Bronchial epithelial cell (primary cell): ENCODE data around the gene ADI1. TPM values are rescaled to one million over a fixed set of nuclear protein-coding genes. Genes with fewer than 3 reads are reported as not detected.

Experiments used
- DNase-seq: peaks from one replicate; pipeline ENCODE4 v3.0.0-alpha.2; 2010; ENCODE audit warnings: low read depth
- FAIRE-seq: peaks from 2 replicates; lab custom pipeline; 2011; peaks lifted over from hg19 to GRCh38; lab: Jason Lieb, UNC
- H3K27me3 ChIP-seq: 2 replicates; pipeline ENCODE4 v1.5.1; 2011; ENCODE audit warnings: low read length; ENCODE audit not compliant: control insufficient read depth, insufficient read depth
- H3K36me3 ChIP-seq: 2 replicates; pipeline ENCODE4 v1.5.1; 2011; ENCODE audit warnings: low read length; ENCODE audit not compliant: control insufficient read depth, insufficient read depth
- H3K4me3 ChIP-seq: 2 replicates; pipeline ENCODE4 v1.5.1; 2011; ENCODE audit warnings: mild to moderate bottlenecking, low read depth, low read length, control low read depth
- total RNA-seq: library from RNA; depleted of rRNA; stranded (reverse); fragments of >200 nt; gene quantifications from 2 replicates; pipeline ENCODE4 v1.2.1, GENCODE V29; 2014
- TF ChIP-seq, protein P1 (sequence below): IDR thresholded peaks from 2 replicates; pipeline ENCODE4 v1.5.1; 2011; ENCODE audit warnings: mild to moderate bottlenecking, moderate library complexity, low read length, control low read depth, inconsistent platforms; ENCODE audit not compliant: insufficient read depth, severe bottlenecking

ADI1 gene
- total RNA-seq, 1 donor from 2014 or later: 29.5 TPM

DNA sequence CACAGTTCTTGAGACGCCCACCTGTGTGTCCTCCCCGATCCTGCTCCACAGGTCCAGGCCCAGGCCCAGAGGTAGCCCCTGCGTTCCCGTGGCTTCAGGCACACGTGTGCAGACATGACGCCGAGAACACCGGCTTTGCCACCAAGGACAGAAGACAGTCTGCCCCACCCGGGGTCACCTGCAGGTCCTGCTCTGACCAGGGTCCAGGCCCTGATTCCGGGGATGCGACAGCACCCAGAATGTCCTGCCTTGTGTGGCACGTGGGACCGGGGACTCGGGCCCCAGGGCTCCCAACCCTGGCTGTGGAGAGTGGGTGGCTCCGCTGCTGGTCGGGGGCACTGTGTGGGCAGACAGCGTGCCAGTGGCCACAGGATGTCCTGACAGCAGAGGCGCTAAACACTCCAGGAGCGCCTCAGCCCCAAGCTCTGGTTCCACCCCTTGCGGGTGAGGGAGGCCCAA is 36.9 kb downstream of the ADI1 start:
- DNase-seq (no peak), FAIRE-seq (no peak)
- Histone ChIP-seq H3K27me3 (no peaks in the 10 kb centered on the region), H3K36me3 (peaks cover 7% of the 10 kb centered on the region), H3K4me3 (no peak overlapping the region)
- TF ChIP-seq, protein P1, sequence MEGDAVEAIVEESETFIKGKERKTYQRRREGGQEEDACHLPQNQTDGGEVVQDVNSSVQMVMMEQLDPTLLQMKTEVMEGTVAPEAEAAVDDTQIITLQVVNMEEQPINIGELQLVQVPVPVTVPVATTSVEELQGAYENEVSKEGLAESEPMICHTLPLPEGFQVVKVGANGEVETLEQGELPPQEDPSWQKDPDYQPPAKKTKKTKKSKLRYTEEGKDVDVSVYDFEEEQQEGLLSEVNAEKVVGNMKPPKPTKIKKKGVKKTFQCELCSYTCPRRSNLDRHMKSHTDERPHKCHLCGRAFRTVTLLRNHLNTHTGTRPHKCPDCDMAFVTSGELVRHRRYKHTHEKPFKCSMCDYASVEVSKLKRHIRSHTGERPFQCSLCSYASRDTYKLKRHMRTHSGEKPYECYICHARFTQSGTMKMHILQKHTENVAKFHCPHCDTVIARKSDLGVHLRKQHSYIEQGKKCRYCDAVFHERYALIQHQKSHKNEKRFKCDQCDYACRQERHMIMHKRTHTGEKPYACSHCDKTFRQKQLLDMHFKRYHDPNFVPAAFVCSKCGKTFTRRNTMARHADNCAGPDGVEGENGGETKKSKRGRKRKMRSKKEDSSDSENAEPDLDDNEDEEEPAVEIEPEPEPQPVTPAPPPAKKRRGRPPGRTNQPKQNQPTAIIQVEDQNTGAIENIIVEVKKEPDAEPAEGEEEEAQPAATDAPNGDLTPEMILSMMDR: no peak

DNA sequence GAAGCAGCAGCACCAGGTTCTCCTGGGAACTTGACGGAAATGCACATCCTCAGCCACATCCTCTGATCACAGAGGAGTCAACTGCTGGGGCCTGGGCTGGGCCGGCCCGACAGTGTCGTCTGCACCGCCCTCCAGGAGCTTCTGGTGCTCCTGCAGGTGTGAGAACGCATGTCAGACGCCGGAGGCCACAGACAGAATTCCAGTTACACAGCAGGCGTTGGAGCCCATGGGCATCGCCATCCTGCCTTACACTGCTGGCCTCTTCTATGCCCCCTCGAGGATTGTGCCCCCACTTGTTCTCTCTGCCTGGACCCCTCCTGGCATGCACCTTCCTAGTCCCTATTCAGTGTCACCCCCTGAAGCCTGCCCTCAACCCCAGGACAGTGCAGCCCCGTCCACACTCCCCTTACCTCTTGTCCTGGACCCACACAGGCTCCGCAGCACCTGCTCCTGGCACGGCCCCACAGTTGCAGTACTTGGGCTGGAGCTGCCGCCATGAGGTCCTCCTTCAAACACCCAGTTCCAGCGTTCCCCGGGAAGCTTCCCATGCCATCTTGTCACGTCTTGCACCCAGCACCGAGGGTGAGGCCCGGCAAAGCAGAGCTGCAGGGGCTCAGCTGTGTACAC is 37.5 kb downstream of the ADI1 start:
- TF ChIP-seq, protein P1: no peak
- no peak for FAIRE-seq

DNA sequence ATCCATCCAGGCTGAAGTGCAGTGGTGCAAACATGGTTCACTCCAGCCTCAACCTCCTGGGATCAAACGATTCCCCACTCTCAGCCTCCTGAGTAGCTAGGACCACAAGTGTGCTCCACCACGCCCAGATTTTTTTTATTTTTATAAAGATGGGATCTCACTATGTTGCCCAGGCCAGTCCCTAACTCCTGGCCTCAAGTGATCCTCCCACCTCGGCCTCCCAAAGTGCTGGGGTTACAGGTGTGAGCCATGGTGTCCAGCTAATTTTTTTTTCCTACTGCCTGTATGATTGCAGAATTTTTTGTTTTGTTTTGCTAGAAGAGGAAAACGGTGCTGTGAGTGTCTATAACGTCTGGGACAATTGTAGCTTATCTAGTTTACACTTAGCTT is 38.3 kb downstream of the ADI1 start:
- DNase-seq (no peak), FAIRE-seq (no peak)
- TF ChIP-seq, protein P1: no peak
- H3K36me3 ChIP-seq: peaks cover 7% of the 10 kb centered on the region
- H3K4me3 ChIP-seq: no peak overlapping the region
- H3K27me3 ChIP-seq: no peaks in the 10 kb centered on the region

More for the DNA sequence above, 37.5 kb downstream of the ADI1 start:
- DNase-seq: no peak
- Histone ChIP-seq H3K27me3 (no peaks in the 10 kb centered on the region), H3K4me3 (no peak overlapping the region), H3K36me3 (peaks cover 7% of the 10 kb centered on the region)

DNA sequence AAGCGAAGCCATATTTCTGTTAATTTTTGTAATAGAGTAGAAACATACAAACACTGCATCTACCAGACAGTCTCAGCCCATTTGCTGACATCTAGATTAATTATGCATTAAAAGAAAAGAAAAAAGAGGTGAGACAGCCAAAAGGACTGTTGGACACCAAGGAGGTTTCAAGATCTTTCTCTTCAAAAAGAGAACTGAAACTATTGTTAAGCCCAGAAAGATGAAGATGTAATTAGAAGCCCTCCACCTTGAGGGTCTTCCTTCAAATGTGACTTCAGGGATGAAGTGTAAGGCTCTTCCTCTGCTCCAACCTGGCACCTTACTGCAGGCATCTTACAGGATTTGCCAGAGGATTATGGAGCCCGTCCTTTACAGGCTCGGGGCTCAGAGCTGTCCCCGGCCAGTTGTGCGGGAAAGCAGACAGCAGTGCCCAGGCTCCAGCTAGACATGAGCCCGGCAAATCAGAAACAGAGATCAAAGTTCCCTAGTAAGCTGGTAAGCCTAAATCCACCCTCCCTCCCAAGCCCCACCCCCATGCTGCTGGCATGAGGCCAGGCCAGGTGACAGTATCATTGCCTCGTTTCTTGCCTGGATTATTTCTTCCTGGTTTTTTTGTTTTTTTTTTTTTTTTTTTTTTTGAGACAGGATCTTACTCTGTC is 38.9 kb downstream of the ADI1 start:
- DNase-seq (no peak), FAIRE-seq (no peak)
- Histone ChIP-seq H3K36me3 (peaks cover 11% of the 10 kb centered on the region), H3K4me3 (no peak overlapping the region), H3K27me3 (no peaks in the 10 kb centered on the region)
- TF ChIP-seq, protein P1: no peak

DNA sequence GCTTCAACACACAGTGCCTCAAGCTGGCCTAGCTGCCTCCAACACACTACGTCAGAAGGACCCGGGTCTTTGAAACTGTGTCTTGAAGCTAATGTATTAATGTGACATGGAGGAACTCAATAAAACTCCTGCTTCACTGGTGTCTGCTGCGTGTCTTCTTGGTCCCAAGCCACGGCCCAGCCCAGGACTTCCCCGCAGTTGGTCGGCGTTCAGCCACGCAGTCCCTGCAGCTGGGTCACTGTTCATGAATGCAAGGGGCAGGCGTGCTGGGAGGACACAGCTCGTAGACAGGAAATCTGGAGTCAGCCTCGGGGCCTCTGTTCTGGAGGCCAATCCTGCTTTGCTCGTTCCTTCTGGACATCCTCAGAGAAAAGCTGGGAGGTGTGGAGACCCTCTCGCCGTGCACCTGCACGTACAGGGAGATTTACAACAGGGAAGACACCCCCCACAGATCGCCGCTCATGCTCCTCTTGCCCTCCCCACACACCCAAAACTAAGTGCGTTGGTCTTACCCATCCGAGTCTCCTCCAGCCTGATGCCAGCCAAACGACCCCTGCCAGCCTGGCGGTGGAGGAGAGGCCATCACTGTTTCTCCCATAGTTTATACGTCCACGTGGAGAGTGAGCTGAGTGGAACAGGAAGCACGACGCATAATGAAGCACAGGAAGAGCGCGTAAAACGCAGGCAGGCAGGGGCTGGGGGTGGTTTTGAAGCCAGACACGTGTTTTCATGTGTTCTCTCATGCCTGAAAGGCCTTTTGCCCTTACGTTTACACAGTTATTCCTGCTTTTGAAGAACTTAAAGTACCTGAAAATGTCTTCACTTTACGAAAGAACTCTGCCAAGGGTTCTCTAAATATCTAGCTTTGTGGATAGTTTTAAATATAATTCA is 39.7 kb downstream of the ADI1 start:
- no peak overlapping the region for H3K4me3 ChIP-seq
- no peaks in the 10 kb centered on the region for H3K27me3 ChIP-seq
- TF ChIP-seq, protein P1: no peak
- peaks cover 11% of the 10 kb centered on the region for H3K36me3 ChIP-seq
- FAIRE-seq: no peak
- DNase-seq: no peak
